GM13976 (cell line): ENCODE data around the gene ACBD6.
"Not testable (repeated sequence)": the region's sequence is repeated elsewhere in the genome, so short reads cannot be mapped to it uniquely, and the experiment has no call there.

Experiments used
- DNase-seq: peaks from one replicate; pipeline ENCODE4 v3.0.0; 2012; ENCODE audit warnings: low spot score
- CTCF ChIP-seq: IDR thresholded peaks from 2 replicates; pipeline ENCODE4 v1.5.1; 2012; ENCODE audit warnings: borderline replicate concordance, mild to moderate bottlenecking; ENCODE audit not compliant: insufficient read depth; ENCODE audit errors: extremely low read depth, missing control alignments, control extremely low read depth
- in situ Hi-C: fragments of 300-500 bp; cut with MboI; formaldehyde crosslinking; loops from one replicate; pipeline ENCODE4 v1.12.0; 2022; ENCODE audit warnings: low sequenced_read_pairs, mixed read lengths, inconsistent platforms; ENCODE audit not compliant: unreplicated experiment

Gene ACBD6

GRCh38 chr1:180502361-180503279 lies at the start of gene ACBD6:
Gene ACBD6, minus strand, starts transcription at chr1:180502577. Its CDS starts 311 bp downstream, at chr1:180502266.
- DNase-seq: peak; percentile 91
- no peak for TF ChIP-seq CTCF
- in situ Hi-C loops: no loop called here

- in situ Hi-C loops: no loop called here
- DNase-seq: no peak
- no peak for TF ChIP-seq CTCF
Measured at GRCh38 chr1:180551997-180552396, 49.6 kb upstream of the ACBD6 start.

DNA sequence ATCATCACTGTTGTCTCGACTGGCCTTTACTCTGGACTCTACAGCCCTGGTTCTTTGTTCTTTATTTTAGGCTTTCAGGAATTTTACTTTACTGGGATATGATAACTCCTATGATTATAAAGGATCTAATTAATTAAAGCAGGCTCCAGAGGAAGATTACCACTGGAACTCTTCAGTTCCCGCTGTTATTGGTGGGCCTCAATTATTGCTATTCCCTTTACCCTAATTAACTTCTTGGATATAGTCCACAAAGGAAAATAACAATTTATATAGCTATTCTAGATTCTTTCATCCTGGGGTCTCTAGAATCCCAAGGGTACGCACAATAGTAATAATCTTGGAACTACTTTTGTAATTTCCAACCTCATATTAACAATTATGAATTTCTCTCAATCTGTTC lies 47.9 kb upstream of the ACBD6 start:
- in situ Hi-C loops: no loop called here
- TF ChIP-seq CTCF: no peak
- no peak for DNase-seq

DNA sequence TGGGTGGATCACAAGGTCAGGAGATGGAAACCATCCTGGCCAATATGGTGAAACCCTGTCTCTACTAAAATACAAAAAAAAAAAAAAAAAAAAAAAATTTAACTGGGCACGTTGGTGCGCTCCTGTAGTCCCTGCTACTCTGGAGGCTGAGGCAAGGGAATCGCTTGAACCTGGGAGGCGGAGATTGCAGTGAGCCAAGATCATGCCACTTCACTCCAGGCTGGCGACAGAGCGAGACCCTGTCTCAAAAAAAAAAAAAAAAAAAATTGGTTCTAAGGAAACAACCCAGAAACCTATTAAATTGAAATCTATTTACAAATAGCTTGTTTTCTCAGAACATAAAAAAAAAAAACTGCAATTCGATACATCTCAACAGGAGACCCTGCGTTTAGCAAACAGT lies 47.4 kb upstream of the ACBD6 start:
- in situ Hi-C loops, DNase-seq: not testable (repeated sequence)

GRCh38 chr1:180548686-180549317 lies 46.4 kb upstream of the ACBD6 start:
- no peak for DNase-seq
- in situ Hi-C loops: no loop called here
- no peak for TF ChIP-seq CTCF

DNA sequence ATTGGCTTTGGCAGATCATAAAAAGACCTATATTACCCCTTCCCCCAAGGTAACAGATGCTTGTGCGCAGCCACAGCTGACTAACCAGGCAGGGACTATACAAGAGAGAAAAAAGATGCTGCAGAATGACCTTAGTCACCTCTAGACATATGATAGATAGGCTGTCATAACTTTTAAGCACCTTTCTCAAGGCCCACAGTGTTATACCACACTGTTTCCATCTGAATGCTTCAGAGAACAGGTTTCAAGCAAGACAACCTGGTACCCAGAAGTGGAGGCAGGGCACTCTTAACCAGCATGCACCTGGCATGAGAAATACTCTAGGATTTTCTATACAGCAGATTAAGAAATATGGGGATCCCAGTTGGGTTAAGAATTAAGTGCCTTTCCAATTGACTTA lies 43.6 kb upstream of the ACBD6 start:
- in situ Hi-C loops: no loop called here
- DNase-seq: no peak
- TF ChIP-seq CTCF: no peak

DNA sequence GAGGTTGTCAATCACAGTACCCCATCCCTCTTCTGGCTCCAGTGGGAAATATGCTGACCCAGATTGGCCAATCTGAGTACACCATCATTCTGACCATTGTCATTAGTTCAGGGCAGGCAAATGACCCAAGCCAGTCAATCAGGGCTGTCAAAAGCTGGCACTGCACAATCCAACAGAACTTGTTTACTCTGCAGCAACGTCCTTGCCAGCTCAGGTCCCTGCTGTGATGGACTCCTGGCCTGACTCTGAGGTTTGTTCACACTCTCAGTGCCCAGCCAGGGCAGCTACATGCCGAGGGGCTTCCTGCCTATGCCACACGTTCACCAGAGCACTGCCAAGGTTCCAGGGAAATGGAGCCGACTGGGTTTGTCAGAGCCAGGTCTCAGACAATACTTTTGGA lies 41.7 kb upstream of the ACBD6 start:
- no peak for DNase-seq
- TF ChIP-seq CTCF: no peak
- in situ Hi-C loops: no loop called here
